NT2/D1 (cell line): Measurements from ENCODE around the gene UBE2O.

Experiments
- DNase-seq: peaks from one replicate; pipeline ENCODE4 v3.0.0-alpha.2; 2011; ENCODE audit warnings: low read depth, low spot score
- H3K27me3 ChIP-seq: 2 replicates; pipeline ENCODE4 v1.6.0; 2011; ENCODE audit warnings: mild to moderate bottlenecking; ENCODE audit not compliant: insufficient read length, insufficient read depth
- H3K36me3 ChIP-seq: 2 replicates; pipeline ENCODE4 v1.6.1; 2011; ENCODE audit warnings: mild to moderate bottlenecking, low read length, mixed read lengths; ENCODE audit not compliant: insufficient read depth, insufficient read length
- H3K4me1 ChIP-seq: 2 replicates; pipeline ENCODE4 v1.5.1; 2011; ENCODE audit not compliant: insufficient read depth, insufficient read length
- H3K4me3 ChIP-seq: 2 replicates; pipeline ENCODE4 v1.5.1; 2011; ENCODE audit warnings: low read depth; ENCODE audit not compliant: insufficient read length
- H3K9ac ChIP-seq: 2 replicates; pipeline ENCODE4 v1.6.0; 2011; ENCODE audit warnings: low read depth; ENCODE audit not compliant: insufficient read length
- H3K9me3 ChIP-seq: 2 replicates; pipeline ENCODE4 v1.5.1; 2011; ENCODE audit warnings: mild to moderate bottlenecking, low read length; ENCODE audit not compliant: insufficient read depth
- SUZ12 ChIP-seq: IDR thresholded peaks from 2 replicates; pipeline ENCODE4 v1.6.1; 2011; ENCODE audit not compliant: insufficient read length, insufficient read depth; ENCODE audit errors: extremely low read depth
- YY1 ChIP-seq: IDR thresholded peaks from 2 replicates; pipeline ENCODE4 v1.6.1; 2011; ENCODE audit not compliant: insufficient read length, insufficient read depth
- ZNF274 ChIP-seq: IDR thresholded peaks from 2 replicates; pipeline ENCODE4 v1.6.1; 2011; ENCODE audit warnings: mild to moderate bottlenecking, low read depth, low read length

Gene UBE2O

GRCh38 chr17:76417499-76418143 lies 35.3 kb downstream of the UBE2O start:
- Histone ChIP-seq H3K4me1 (peaks cover 16% of the 10 kb centered on the region), H3K27me3 (no peaks in the 10 kb centered on the region), H3K9ac (no peak overlapping the region), H3K4me3 (no peak overlapping the region), H3K9me3 (no peaks in the 10 kb centered on the region), H3K36me3 (peaks cover 43% of the 10 kb centered on the region)
- DNase-seq: no peak
- TF ChIP-seq YY1: no peak
- no peak for TF ChIP-seq ZNF274
- no peak for TF ChIP-seq SUZ12

DNA sequence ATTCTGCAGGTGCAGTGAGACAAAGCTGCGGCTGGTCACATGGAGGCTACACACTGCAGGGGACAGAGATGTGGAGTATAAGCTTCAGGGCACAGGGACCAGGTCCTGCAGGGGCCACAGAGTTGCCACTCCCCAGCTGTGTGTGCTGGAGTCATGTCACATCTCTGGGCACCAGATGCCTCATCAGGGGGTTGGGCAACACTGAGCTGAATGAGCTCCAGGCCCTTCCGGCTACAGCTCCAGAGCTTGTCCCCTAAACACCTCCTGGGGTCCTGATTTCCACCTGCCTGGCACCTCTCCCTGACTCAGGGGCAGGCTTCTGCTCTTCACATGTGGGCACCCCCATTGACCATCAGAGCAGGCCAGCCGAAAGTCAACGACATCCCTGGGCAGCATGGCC lies 36.1 kb downstream of the UBE2O start:
- no peaks in the 10 kb centered on the region for H3K27me3 ChIP-seq
- H3K36me3 ChIP-seq: peaks cover 42% of the 10 kb centered on the region
- no peaks in the 10 kb centered on the region for H3K9me3 ChIP-seq
- no peak overlapping the region for H3K9ac ChIP-seq
- no peak for TF ChIP-seq ZNF274
- TF ChIP-seq YY1: no peak
- no peak for TF ChIP-seq SUZ12
- no peak overlapping the region for H3K4me3 ChIP-seq
- no peak for DNase-seq
- peaks cover 16% of the 10 kb centered on the region for H3K4me1 ChIP-seq

- H3K36me3 ChIP-seq: peaks cover 43% of the 10 kb centered on the region
- no peak overlapping the region for H3K9ac ChIP-seq
- H3K4me1 ChIP-seq: peaks cover 16% of the 10 kb centered on the region
- no peak for TF ChIP-seq ZNF274
- no peak for TF ChIP-seq SUZ12
- TF ChIP-seq YY1: no peak
- no peak overlapping the region for H3K4me3 ChIP-seq
- no peaks in the 10 kb centered on the region for H3K9me3 ChIP-seq
- no peak for DNase-seq
- no peaks in the 10 kb centered on the region for H3K27me3 ChIP-seq
These were observed 36.5 kb downstream of the UBE2O start for GRCh38 chr17:76416457-76416856.

DNA sequence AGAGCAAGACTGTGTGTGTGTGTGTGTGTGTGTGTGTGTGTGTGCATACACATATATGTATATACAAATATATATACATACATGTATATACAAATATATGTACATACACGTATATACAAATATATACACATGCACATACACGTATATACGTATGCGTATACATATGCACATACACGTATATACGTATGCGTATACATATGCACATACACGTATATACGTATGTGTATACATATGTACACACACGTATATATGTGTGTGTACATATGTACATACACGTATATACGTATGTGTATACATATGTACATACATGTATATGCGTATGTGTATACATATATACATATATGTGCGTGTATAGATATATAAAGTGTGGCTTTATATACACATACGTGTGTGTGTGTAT lies 37.2 kb downstream of the UBE2O start:
- Histone ChIP-seq H3K36me3 (peaks cover 45% of the 10 kb centered on the region), H3K4me3 (no peak overlapping the region), H3K4me1 (peaks cover 16% of the 10 kb centered on the region), H3K9ac (no peak overlapping the region), H3K9me3 (no peaks in the 10 kb centered on the region), H3K27me3 (no peaks in the 10 kb centered on the region)
- TF ChIP-seq YY1: no peak
- no peak for TF ChIP-seq ZNF274
- no peak for TF ChIP-seq SUZ12
- DNase-seq: no peak

DNA sequence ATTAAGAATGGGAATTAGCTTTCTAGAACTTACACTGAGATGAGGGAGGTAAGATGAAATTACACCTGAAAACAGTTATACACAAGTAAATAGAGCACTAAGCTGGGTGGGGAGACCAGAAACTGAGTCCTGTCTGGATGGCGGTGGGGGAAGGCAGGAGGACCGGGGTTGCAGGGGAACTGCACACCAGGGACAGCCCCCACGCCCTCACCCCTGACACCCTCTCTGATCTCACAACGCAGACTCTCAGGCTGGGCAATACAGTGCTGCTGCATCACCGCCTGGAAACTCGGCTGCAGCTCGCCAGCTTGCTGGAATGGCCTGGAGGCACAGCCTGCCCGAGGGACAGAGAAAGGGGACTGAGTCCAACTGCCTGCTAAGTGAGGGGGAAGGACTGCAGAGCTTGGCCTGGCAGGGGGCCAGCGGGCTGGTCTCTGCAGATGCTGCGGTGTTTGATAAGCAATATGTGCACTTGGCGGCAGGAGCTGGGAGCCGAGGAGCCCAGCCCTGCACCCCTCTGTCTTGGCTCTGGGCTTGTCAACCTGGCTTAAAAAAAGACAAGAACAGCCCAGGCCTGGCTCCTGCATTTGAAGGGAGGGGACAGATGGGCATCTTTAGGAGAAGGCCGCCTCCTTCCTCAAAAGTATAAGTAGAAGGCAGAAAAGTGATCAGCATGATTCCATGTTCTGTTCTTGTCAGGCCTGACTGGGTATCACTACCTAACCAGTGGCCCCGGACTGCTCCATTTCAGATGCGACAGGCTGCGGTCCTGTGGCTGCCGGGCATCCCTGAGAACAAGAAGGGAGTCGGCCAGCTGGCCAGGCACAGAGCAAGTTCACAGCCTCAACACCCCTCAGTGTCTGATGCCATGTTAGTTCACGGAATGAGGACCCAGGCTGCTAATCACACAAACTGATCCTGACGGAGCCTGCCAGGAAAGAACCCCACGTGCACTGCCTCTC lies 38.3 kb downstream of the UBE2O start:
- no peak for DNase-seq
- TF ChIP-seq ZNF274: no peak
- no peak for TF ChIP-seq SUZ12
- no peak for TF ChIP-seq YY1
- Histone ChIP-seq H3K9me3 (no peaks in the 10 kb centered on the region), H3K9ac (peak overlapping the region; percentile 44), H3K4me3 (no peak overlapping the region), H3K36me3 (peaks cover 56% of the 10 kb centered on the region), H3K4me1 (peaks cover 17% of the 10 kb centered on the region), H3K27me3 (no peaks in the 10 kb centered on the region)

- no peak overlapping the region for H3K4me3 ChIP-seq
- TF ChIP-seq SUZ12 (no peak), YY1 (no peak), ZNF274 (no peak)
- H3K4me1 ChIP-seq: peaks cover 17% of the 10 kb centered on the region
- no peak overlapping the region for H3K9ac ChIP-seq
- DNase-seq: no peak
- no peaks in the 10 kb centered on the region for H3K27me3 ChIP-seq
- H3K9me3 ChIP-seq: no peaks in the 10 kb centered on the region
- peaks cover 46% of the 10 kb centered on the region for H3K36me3 ChIP-seq
These were observed 41.7 kb downstream of the UBE2O start for GRCh38 chr17:76411247-76411646.

DNA sequence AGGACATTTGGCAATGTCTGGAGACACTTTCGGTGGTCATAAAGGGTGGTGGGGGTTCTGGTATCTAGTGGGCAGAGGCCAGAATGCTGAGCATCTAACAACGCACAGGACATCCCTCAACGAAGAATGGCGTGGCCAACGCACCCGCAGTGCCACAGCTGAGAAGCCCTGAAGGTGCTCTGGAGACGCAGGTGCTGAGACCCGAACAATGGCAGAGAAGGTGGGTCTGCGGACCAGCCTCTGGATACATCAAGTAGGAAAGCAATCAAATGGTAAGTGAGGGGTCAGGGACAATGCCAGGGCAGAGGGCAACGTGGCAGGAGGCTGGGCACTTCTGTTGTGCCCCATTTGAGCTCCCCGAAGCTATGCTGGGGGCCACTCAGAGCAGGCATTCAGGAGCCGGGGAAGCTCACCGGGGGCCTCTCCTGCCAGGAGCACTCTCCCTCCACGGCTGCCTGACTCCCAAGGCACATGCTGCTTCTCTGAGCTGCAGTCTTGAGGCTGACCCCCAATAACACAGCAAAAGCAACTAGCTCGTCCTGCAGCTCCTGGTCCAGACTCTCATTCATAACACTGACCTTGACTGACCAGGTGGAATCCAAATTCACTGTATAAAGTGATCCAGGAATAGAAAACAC lies 42.5 kb downstream of the UBE2O start:
- Histone ChIP-seq H3K27me3 (no peaks in the 10 kb centered on the region), H3K4me1 (peaks cover 17% of the 10 kb centered on the region)
- no peak for DNase-seq

More for the DNA sequence above, 42.5 kb downstream of the UBE2O start:
- Histone ChIP-seq H3K9me3 (no peaks in the 10 kb centered on the region), H3K4me3 (no peak overlapping the region), H3K9ac (no peak overlapping the region), H3K36me3 (peaks cover 52% of the 10 kb centered on the region)
- TF ChIP-seq SUZ12 (no peak), ZNF274 (no peak), YY1 (no peak)
